ENCODE data around the gene SARNP. TPM values are rescaled to one million over a fixed set of nuclear protein-coding genes. Genes with fewer than 3 reads are reported as not detected.

Gene SARNP
- total RNA-seq, 4 donors from 2014 or later: 32.0 to 45.8 (median 40.1) TPM

- no peak for TF ChIP-seq POLR2A (IDR thresholded peaks at IDR 0.05)
- TF ChIP-seq POLR2AphosphoS5 (IDR thresholded peaks at IDR 0.05): no peak
- peak; percentile 40 to 71 for TF ChIP-seq CTCF (IDR thresholded peaks at IDR 0.05)
- no peaks in the 10 kb centered on the region for H3K9me3 ChIP-seq
- peaks cover 69% of the 10 kb centered on the region for H3K4me1 ChIP-seq
- no peak overlapping the region for H3K4me3 ChIP-seq
- peaks cover 33% of the 10 kb centered on the region for H3K36me3 ChIP-seq
- no peaks in the 10 kb centered on the region for H3K27me3 ChIP-seq
- peak overlapping the region; percentile 1 for H3K27ac ChIP-seq
- WGBS: 34% methylated on average over 11 of the region's 11 CpGs
- DNase-seq (ENCODE audit: low spot score in 2 of 2): peak; percentile 84 to 86
These were observed 93.1 kb downstream of the SARNP start for GRCh38 chr12:55724226-55724939.

- peak overlapping the region; percentile 1 for H3K27ac ChIP-seq
- peaks cover 76% of the 10 kb centered on the region for H3K4me1 ChIP-seq
- DNase-seq (ENCODE audit: low spot score in 2 of 2): peak in 1 of 2 donors; percentile 63
- TF ChIP-seq EP300 (IDR thresholded peaks at IDR 0.05): no peak
- TF ChIP-seq CTCF (IDR thresholded peaks at IDR 0.05): no peak
- no peak for TF ChIP-seq POLR2AphosphoS5 (IDR thresholded peaks at IDR 0.05)
- no peak for TF ChIP-seq POLR2A (IDR thresholded peaks at IDR 0.05)
- peaks cover 36% of the 10 kb centered on the region for H3K36me3 ChIP-seq
- 58% methylated on average over 6 of the region's 10 CpGs for WGBS
- H3K27me3 ChIP-seq: no peaks in the 10 kb centered on the region
- H3K9me3 ChIP-seq: no peaks in the 10 kb centered on the region
- H3K4me3 ChIP-seq: no peak overlapping the region
These were observed 93.9 kb downstream of the SARNP start for GRCh38 chr12:55723516-55724225.

- Histone ChIP-seq H3K36me3 (peaks cover 36% of the 10 kb centered on the region), H3K27ac (no peak overlapping the region), H3K27me3 (no peaks in the 10 kb centered on the region), H3K4me1 (peaks cover 82% of the 10 kb centered on the region), H3K4me3 (no peak overlapping the region), H3K9me3 (no peaks in the 10 kb centered on the region)
- TF ChIP-seq CTCF (IDR thresholded peaks at IDR 0.05) (no peak), EP300 (IDR thresholded peaks at IDR 0.05) (no peak), POLR2A (IDR thresholded peaks at IDR 0.05) (no peak), POLR2AphosphoS5 (IDR thresholded peaks at IDR 0.05) (no peak)
- 89% methylated on average over 8 of the region's 8 CpGs for WGBS
- DNase-seq (ENCODE audit: low spot score in 2 of 2): peak in 1 of 2 donors; percentile 54
These were observed 94.6 kb downstream of the SARNP start for GRCh38 chr12:55722948-55723347.

GRCh38 chr12:55721601-55722213 lies 95.8 kb downstream of the SARNP start:
- Histone ChIP-seq H3K4me1 (peaks cover 82% of the 10 kb centered on the region), H3K27ac (peak overlapping the region; percentile 29), H3K36me3 (peaks cover 34% of the 10 kb centered on the region), H3K9me3 (no peaks in the 10 kb centered on the region), H3K27me3 (no peaks in the 10 kb centered on the region), H3K4me3 (no peak overlapping the region)
- TF ChIP-seq EP300 (IDR thresholded peaks at IDR 0.05): no peak
- TF ChIP-seq POLR2AphosphoS5 (IDR thresholded peaks at IDR 0.05): no peak
- no peak for TF ChIP-seq POLR2A (IDR thresholded peaks at IDR 0.05)
- TF ChIP-seq CTCF (IDR thresholded peaks at IDR 0.05): no peak
- whole genome bisulfite sequencing: 74% methylated on average over 14 of the region's 14 CpGs
- no peak for DNase-seq (ENCODE audit: low spot score in 2 of 2)
